DOHH2 (cell line): ENCODE data around the gene NDUFAF5.
A peak's percentile ranks its signal among the peaks of the same experiment; 100 is the strongest.
"Not testable (repeated sequence)": the region's sequence is repeated elsewhere in the genome, so short reads cannot be mapped to it uniquely, and the experiment has no call there.

Experiments used
- H3F3A ChIP-seq: fragments of 200-600 bp; sonication (generic), shearing (Covaris generic); 2 replicates; pipeline ENCODE4 v1.6.0; 2016; ENCODE audit warnings: antibody characterized with exemption, mild to moderate bottlenecking; ENCODE audit not compliant: control insufficient read depth, insufficient read depth
- H3K27ac ChIP-seq: fragments of 200-600 bp; sonication (generic); 2 replicates; pipeline ENCODE4 v1.5.1; 2014; ENCODE audit warnings: low read depth, mild to moderate bottlenecking, low read length, moderate library complexity
- H3K27me3 ChIP-seq: fragments of 200-600 bp; sonication (generic); 2 replicates; pipeline ENCODE4 v1.6.1; 2014; ENCODE audit warnings: mild to moderate bottlenecking, low read length, mixed read lengths; ENCODE audit not compliant: control insufficient read depth
- H3K36me3 ChIP-seq: fragments of 200-600 bp; sonication (generic); 2 replicates; pipeline ENCODE4 v1.6.1; 2014; ENCODE audit warnings: mild to moderate bottlenecking, low read length, moderate library complexity, mixed read lengths; ENCODE audit not compliant: control insufficient read depth
- H3K4me1 ChIP-seq: fragments of 200-600 bp; sonication (generic); 2 replicates; pipeline ENCODE4 v1.6.1; 2014; ENCODE audit warnings: mild to moderate bottlenecking, low read length, mixed read lengths; ENCODE audit not compliant: control insufficient read depth
- H3K4me2 ChIP-seq: fragments of 200-600 bp; sonication (generic); 2 replicates; pipeline ENCODE4 v1.6.0; 2014; ENCODE audit warnings: mild to moderate bottlenecking, low read length, moderate library complexity
- H3K4me3 ChIP-seq: fragments of 200-600 bp; sonication (generic); 2 replicates; pipeline ENCODE4 v1.5.1; 2014; ENCODE audit warnings: mild to moderate bottlenecking, low read length, mixed read lengths
- H3K79me2 ChIP-seq: fragments of 200-600 bp; sonication (generic); 2 replicates; pipeline ENCODE4 v1.6.1; 2014; ENCODE audit warnings: mild to moderate bottlenecking, low read length, mixed read lengths; ENCODE audit not compliant: control insufficient read depth
- H3K9me2 ChIP-seq: fragments of 200-600 bp; sonication (generic); replicated peaks from 2 replicates; pipeline ENCODE4 v1.6.1; 2014; ENCODE audit warnings: mild to moderate bottlenecking, low read length, mixed read lengths; ENCODE audit not compliant: control insufficient read depth
- H3K9me3 ChIP-seq: fragments of 200-600 bp; sonication (generic); 2 replicates; pipeline ENCODE4 v1.6.1; 2014; ENCODE audit warnings: antibody characterized with exemption, low read length, mixed read lengths; ENCODE audit not compliant: control insufficient read depth, insufficient read depth
- H4K20me1 ChIP-seq: fragments of 200-600 bp; sonication (generic); 2 replicates; pipeline ENCODE4 v1.6.0; 2014; ENCODE audit warnings: low read depth, mild to moderate bottlenecking, antibody characterized with exemption, low read length, moderate library complexity; ENCODE audit not compliant: control insufficient read depth, insufficient read depth
- CTCF ChIP-seq: fragments of 200-600 bp; sonication (generic); IDR thresholded peaks from one replicate; pipeline ENCODE4 v1.5.1; 2014; ENCODE audit warnings: antibody characterized with exemption, mild to moderate bottlenecking, low read depth, low read length; ENCODE audit not compliant: poor library complexity, severe bottlenecking
- EZH2phosphoT487 ChIP-seq: fragments of 200-600 bp; sonication (generic); IDR thresholded peaks from 2 replicates; pipeline ENCODE4 v1.6.1; 2017; ENCODE audit warnings: borderline replicate concordance, mild to moderate bottlenecking, antibody characterized with exemption, low read length, moderate library complexity, mixed read lengths

The NDUFAF5 gene, protein sequence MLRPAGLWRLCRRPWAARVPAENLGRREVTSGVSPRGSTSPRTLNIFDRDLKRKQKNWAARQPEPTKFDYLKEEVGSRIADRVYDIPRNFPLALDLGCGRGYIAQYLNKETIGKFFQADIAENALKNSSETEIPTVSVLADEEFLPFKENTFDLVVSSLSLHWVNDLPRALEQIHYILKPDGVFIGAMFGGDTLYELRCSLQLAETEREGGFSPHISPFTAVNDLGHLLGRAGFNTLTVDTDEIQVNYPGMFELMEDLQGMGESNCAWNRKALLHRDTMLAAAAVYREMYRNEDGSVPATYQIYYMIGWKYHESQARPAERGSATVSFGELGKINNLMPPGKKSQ

GRCh38 chr20:13784893-13785715 lies at the start of gene NDUFAF5, which contains the start of gene ESF1:
Gene NDUFAF5 (plus strand): TSS chr20:13785028. CDS start chr20:13785069, 41 bp downstream.
Gene ESF1 (minus strand): TSS chr20:13784919. CDS start chr20:13783140, 1,779 bp downstream.
- H4K20me1 ChIP-seq, result peaks cover 27% of the 10 kb centered on the region
- no peaks in the 10 kb centered on the region for H3K9me3 ChIP-seq
- H3K4me1 ChIP-seq, result peaks cover 30% of the 10 kb centered on the region
- H3F3A ChIP-seq, result peaks cover 4% of the 10 kb centered on the region
- no peaks in the 10 kb centered on the region for H3K27me3 ChIP-seq
- TF ChIP-seq CTCF (no peak), EZH2phosphoT487 (no peak)
- H3K4me3 ChIP-seq, result peak within 1 kb of the TSS; percentile 87
- no peaks in the 10 kb centered on the region for H3K9me2 ChIP-seq
- peaks cover 51% of the 10 kb centered on the region for H3K36me3 ChIP-seq
- peak within 1 kb of the TSS; percentile 66 for H3K4me2 ChIP-seq
- peaks cover 60% of the 10 kb centered on the region for H3K79me2 ChIP-seq
- H3K27ac ChIP-seq, result peak within 1 kb of the TSS; percentile 30

- Histone ChIP-seq H3K4me2 (no peak overlapping the region), H3K27ac (no peak overlapping the region), H3K9me3 (no peaks in the 10 kb centered on the region), H3K4me1 (no peaks in the 10 kb centered on the region), H4K20me1 (no peaks in the 10 kb centered on the region), H3K36me3 (peaks cover 25% of the 10 kb centered on the region), H3K79me2 (no peaks in the 10 kb centered on the region), H3F3A (no peaks in the 10 kb centered on the region), H3K27me3 (no peaks in the 10 kb centered on the region), H3K4me3 (no peak overlapping the region), H3K9me2 (no peaks in the 10 kb centered on the region)
- TF ChIP-seq EZH2phosphoT487, result no peak
- TF ChIP-seq CTCF, result no peak
These were observed 49.0 kb upstream of the NDUFAF5 start for GRCh38 chr20:13735826-13736225.

GRCh38 chr20:13736436-13737191 lies 48.2 kb upstream of the NDUFAF5 start:
- Histone ChIP-seq H3F3A (no peaks in the 10 kb centered on the region), H3K36me3 (peaks cover 24% of the 10 kb centered on the region), H3K4me3 (no peak overlapping the region), H3K4me1 (no peaks in the 10 kb centered on the region), H3K9me2 (no peaks in the 10 kb centered on the region), H3K4me2 (no peak overlapping the region), H3K27ac (no peak overlapping the region), H3K79me2 (no peaks in the 10 kb centered on the region), H4K20me1 (no peaks in the 10 kb centered on the region), H3K27me3 (no peaks in the 10 kb centered on the region), H3K9me3 (no peaks in the 10 kb centered on the region)
- no peak for TF ChIP-seq CTCF
- TF ChIP-seq EZH2phosphoT487, result no peak

DNA sequence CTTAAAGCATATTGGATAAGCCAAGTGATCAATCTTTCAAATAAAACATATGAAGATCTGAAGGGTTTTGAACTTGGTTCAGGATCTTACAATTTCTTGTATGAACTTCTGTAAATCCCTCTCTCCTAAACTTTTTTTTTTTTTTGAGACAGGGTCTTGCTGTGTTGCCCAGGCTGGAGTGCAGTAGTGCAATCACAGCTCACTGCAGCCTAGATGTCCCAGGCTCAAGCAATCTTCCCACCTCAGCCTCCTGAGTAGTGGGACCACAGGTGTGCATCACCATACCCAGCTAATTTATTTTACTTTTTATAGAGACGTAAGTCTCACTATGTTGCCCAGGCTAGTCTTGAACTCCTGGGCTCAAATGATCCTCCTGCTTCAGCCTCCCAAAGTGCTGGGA lies 46.6 kb upstream of the NDUFAF5 start:
- H4K20me1 ChIP-seq, result not testable (repeated sequence)

More for the DNA sequence above, 46.6 kb upstream of the NDUFAF5 start:
- not testable (repeated sequence) for H3K79me2 ChIP-seq, H3K27me3 ChIP-seq, H3K27ac ChIP-seq, H3K4me2 ChIP-seq, H3K4me3 ChIP-seq, H3F3A ChIP-seq, H3K9me2 ChIP-seq, H3K9me3 ChIP-seq, H3K4me1 ChIP-seq
- peaks cover 12% of the 10 kb centered on the region for H3K36me3 ChIP-seq
